ENCODE measurements around the gene GPR39. TPM values are rescaled to one million over a fixed set of nuclear protein-coding genes. Genes with fewer than 3 reads are reported as not detected.

Gene GPR39
- polyA plus RNA-seq, 2 of the 4 experiments (the other 2 are of a cell fraction) = 11.3 to 11.8 TPM

DNA sequence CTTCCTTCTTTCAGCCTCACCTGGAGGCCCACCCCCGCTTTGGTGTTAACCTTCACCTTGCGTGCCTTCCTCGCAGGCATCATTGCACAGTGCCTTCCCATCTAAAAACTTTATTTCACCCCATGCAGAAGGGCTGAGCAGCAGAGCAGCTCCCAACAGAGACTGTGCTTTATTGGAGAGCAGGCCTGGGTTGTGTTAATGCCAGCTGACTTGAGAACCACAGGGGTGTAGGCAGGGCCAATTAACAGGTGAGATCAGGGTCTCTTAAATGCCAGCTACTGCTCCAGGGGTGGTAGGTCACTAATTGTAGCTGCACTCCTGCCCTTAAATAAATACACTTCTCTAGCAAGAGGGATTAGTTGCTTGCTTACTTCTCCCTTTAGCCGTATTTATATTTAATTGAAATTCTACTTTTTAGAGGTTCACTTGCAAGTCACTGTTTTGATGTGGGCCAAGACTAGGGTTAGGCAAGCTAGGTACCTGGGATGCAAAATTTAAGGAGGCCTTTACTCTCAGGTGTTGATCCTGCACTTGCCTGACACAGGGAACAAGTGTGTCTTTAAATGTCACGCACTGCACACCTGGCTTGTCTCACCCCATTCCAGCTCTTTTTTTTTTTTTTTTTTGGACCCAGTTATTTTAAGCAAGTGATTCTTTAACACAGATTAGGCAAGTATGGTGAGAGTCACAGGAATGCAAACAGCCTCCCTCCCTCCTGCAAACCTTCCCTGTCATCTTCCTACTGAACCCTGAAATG, 198.9 kb downstream of the GPR39 start:
- Histone ChIP-seq H3K4me1 (peaks cover 7% of the 10 kb centered on the region; the same call in 1 of the 3 replicates), H3K27ac (no peak overlapping the region), H3K4me3 (no peak overlapping the region), H3K4me2 (no peak overlapping the region), H3K9me3 (no peaks in the 10 kb centered on the region)
- ChIA-PET CTCF (interaction anchor here (0.7 to 1.0 kb wide), 3 partner anchors 12 to 127 kb away, joined by 3 read pairs; no protein-coding TSS in a partner anchor), POLR2A (no interaction called here)
- DNase-seq (ENCODE audit: low read depth in 1 of 2, low spot score in 1 of 2) = no peak
- no peak for ATAC-seq
- WGBS (ENCODE audit: missing lambda C conversion rate) = 93% methylated on average over 5 of the region's 5 CpGs
- no peak for FAIRE-seq
- TF ChIP-seq ESRRA (IDR thresholded peaks at IDR 0.05; ENCODE audit: borderline replicate concordance, low read length) = no peak
- no peak for TF ChIP-seq SMC3 (IDR thresholded peaks at IDR 0.05)
- no peak for TF ChIP-seq GATA3 (IDR thresholded peaks at IDR 0.05; ENCODE audit: borderline replicate concordance)
- TF ChIP-seq EHF (CRISPR knock-in tag; IDR thresholded peaks at IDR 0.05) = no peak
- no peak for TF ChIP-seq SREBF2 (IDR thresholded peaks at IDR 0.05)
- TF ChIP-seq EP300 (IDR thresholded peaks at IDR 0.05) = no peak
- TF ChIP-seq NR3C1 (IDR thresholded peaks at IDR 0.05) = no peak
- TF ChIP-seq CHD2 (IDR thresholded peaks at IDR 0.05; ENCODE audit: low read length, partially characterized antibody) = no peak
- TF ChIP-seq BHLHE40 (IDR thresholded peaks at IDR 0.05; ENCODE audit: low read depth, low read length) = no peak
- TF ChIP-seq HOXB13 (CRISPR knock-in tag; IDR thresholded peaks at IDR 0.05; ENCODE audit: low read depth) = no peak
- TF ChIP-seq, protein P1, sequence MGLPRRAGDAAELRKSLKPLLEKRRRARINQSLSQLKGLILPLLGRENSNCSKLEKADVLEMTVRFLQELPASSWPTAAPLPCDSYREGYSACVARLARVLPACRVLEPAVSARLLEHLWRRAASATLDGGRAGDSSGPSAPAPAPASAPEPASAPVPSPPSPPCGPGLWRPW (IDR thresholded peaks at IDR 0.05) = no peak
- TF ChIP-seq RNF2 (IDR thresholded peaks at IDR 0.05; ENCODE audit: borderline replicate concordance, low read depth) = no peak
- no peak for TF ChIP-seq PHF8 (IDR thresholded peaks at IDR 0.05; ENCODE audit: borderline replicate concordance, low read depth)
- TF ChIP-seq CBX8 (IDR thresholded peaks at IDR 0.05) = no peak

DNA sequence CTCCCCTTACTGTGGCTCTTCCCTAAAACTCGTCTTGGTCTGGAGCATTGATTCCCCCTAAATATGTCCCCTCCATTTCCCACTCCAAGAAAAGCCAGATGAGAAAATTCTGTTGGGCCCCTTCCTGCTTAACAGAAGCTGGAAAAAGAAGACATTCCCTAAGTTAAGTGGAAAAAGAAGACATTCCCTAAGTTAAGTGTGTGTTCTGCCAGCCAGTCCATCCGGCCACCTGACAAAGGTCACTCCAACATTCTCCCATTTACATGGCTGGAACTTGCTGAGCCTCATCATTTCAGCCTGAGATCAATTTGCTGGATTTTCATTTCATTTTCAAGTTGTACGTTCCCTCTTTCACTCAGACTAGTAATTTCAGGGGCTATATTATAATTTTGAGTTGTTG, 201.4 kb downstream of the GPR39 start:
- no peak for FAIRE-seq
- no peak for DNase-seq (ENCODE audit: low read depth in 1 of 2, low spot score in 1 of 2)
- ChIA-PET CTCF (no interaction called here), POLR2A (no interaction called here)
- WGBS (ENCODE audit: missing lambda C conversion rate) = 76% methylated on average over 3 of the region's 3 CpGs
- no peak for TF ChIP-seq PHF8 (IDR thresholded peaks at IDR 0.05; ENCODE audit: borderline replicate concordance, low read depth)
- TF ChIP-seq BHLHE40 (IDR thresholded peaks at IDR 0.05; ENCODE audit: low read depth, low read length) = no peak
- no peak for TF ChIP-seq FOSB (CRISPR knock-in tag; IDR thresholded peaks at IDR 0.05)
- no peak for TF ChIP-seq ZNF302 (CRISPR knock-in tag; IDR thresholded peaks at IDR 0.05)
- TF ChIP-seq, protein P2, sequence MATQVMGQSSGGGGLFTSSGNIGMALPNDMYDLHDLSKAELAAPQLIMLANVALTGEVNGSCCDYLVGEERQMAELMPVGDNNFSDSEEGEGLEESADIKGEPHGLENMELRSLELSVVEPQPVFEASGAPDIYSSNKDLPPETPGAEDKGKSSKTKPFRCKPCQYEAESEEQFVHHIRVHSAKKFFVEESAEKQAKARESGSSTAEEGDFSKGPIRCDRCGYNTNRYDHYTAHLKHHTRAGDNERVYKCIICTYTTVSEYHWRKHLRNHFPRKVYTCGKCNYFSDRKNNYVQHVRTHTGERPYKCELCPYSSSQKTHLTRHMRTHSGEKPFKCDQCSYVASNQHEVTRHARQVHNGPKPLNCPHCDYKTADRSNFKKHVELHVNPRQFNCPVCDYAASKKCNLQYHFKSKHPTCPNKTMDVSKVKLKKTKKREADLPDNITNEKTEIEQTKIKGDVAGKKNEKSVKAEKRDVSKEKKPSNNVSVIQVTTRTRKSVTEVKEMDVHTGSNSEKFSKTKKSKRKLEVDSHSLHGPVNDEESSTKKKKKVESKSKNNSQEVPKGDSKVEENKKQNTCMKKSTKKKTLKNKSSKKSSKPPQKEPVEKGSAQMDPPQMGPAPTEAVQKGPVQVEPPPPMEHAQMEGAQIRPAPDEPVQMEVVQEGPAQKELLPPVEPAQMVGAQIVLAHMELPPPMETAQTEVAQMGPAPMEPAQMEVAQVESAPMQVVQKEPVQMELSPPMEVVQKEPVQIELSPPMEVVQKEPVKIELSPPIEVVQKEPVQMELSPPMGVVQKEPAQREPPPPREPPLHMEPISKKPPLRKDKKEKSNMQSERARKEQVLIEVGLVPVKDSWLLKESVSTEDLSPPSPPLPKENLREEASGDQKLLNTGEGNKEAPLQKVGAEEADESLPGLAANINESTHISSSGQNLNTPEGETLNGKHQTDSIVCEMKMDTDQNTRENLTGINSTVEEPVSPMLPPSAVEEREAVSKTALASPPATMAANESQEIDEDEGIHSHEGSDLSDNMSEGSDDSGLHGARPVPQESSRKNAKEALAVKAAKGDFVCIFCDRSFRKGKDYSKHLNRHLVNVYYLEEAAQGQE (IDR thresholded peaks at IDR 0.05) = no peak
- TF ChIP-seq, protein P3, sequence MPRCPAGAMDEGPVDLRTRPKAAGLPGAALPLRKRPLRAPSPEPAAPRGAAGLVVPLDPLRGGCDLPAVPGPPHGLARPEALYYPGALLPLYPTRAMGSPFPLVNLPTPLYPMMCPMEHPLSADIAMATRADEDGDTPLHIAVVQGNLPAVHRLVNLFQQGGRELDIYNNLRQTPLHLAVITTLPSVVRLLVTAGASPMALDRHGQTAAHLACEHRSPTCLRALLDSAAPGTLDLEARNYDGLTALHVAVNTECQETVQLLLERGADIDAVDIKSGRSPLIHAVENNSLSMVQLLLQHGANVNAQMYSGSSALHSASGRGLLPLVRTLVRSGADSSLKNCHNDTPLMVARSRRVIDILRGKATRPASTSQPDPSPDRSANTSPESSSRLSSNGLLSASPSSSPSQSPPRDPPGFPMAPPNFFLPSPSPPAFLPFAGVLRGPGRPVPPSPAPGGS (IDR thresholded peaks at IDR 0.05) = no peak
- TF ChIP-seq RAD21 (conservative IDR thresholded peaks at IDR 0.05 in 1 of 2, IDR thresholded peaks at IDR 0.05 in 1 of 2) = no peak
- TF ChIP-seq ZFP36 (IDR thresholded peaks at IDR 0.05; ENCODE audit: borderline replicate concordance, partially characterized antibody) = no peak
- TF ChIP-seq EHMT2 (IDR thresholded peaks at IDR 0.05; ENCODE audit: low read depth) = no peak
- no peak for TF ChIP-seq FOXS1 (CRISPR knock-in tag; IDR thresholded peaks at IDR 0.05)
- no peak for TF ChIP-seq NR3C1 (IDR thresholded peaks at IDR 0.05)
- TF ChIP-seq CEBPB (IDR thresholded peaks at IDR 0.05) = no peak
- TF ChIP-seq HEYL (CRISPR knock-in tag; IDR thresholded peaks at IDR 0.05) = no peak
- no peak for TF ChIP-seq HDAC2 (IDR thresholded peaks at IDR 0.05)
- TF ChIP-seq RCOR1 (IDR thresholded peaks at IDR 0.05; ENCODE audit: low read depth, low read length) = no peak
- TF ChIP-seq FOSL2 (IDR thresholded peaks at IDR 0.05) = no peak
- TF ChIP-seq FOSL2 (CRISPR knock-in tag; IDR thresholded peaks at IDR 0.05) = no peak
- TF ChIP-seq SREBF2 (IDR thresholded peaks at IDR 0.05) = no peak
- no peak for TF ChIP-seq RFX5 (IDR thresholded peaks at IDR 0.05)
- no peak for TF ChIP-seq ESRRA (IDR thresholded peaks at IDR 0.05; ENCODE audit: borderline replicate concordance, low read length)
- no peak for TF ChIP-seq KDM1A (IDR thresholded peaks at IDR 0.05; ENCODE audit: low read depth)
- no peak overlapping the region for H3K4me2 ChIP-seq
- no peaks in the 10 kb centered on the region for H3K9me3 ChIP-seq
- no peak for ATAC-seq
- H3K4me3 ChIP-seq = no peak overlapping the region
- no peak overlapping the region for H3K27ac ChIP-seq
- H3K4me1 ChIP-seq = peaks cover 8% of the 10 kb centered on the region; the same call in 1 of the 3 replicates

Data from A549 (cell line).